NCI-H128 (cell line): ENCODE data around the gene NME8.
"Not testable (repeated sequence)": the region's sequence is repeated elsewhere in the genome, so short reads cannot be mapped to it uniquely, and the experiment has no call there.

ENCODE experiments used
- DNase-seq: peaks from one replicate; lab custom pipeline; 2025; ENCODE audit not compliant: unreplicated experiment; lab: John Stamatoyannopoulos, UW

Gene NME8

GRCh38 chr7:37848297-37848696 is at the start of gene NME8:
TSS of gene NME8 (plus strand) at chr7:37848597. CDS start at chr7:37850267, 1,670 bp downstream.
- DNase-seq, result no peak

GRCh38 chr7:37806152-37806551 is 42.2 kb upstream of the NME8 start:
- DNase-seq, result no peak

DNA sequence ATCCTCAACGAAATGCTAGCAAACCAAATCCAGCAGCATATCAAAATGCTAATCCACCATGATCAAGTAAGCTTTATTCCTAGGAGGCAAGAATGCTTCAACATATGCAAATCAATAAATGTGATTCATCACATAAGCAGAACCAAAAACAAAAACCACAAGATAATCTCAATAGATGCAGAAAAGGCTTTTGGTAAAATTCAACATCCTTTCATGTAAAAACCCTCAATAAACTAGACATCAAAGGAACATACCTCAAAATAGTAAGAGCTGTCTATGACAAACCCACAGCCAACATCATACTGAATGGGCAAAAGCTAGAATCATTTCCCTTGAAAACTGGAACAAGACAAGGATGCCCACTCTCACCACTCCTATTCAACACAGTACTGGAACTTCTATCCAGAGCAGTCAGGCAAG is 36.2 kb upstream of the NME8 start:
- DNase-seq, result not testable (repeated sequence)

- DNase-seq, result no peak
Observed at GRCh38 chr7:37815671-37816371, 32.6 kb upstream of the NME8 start.

DNA sequence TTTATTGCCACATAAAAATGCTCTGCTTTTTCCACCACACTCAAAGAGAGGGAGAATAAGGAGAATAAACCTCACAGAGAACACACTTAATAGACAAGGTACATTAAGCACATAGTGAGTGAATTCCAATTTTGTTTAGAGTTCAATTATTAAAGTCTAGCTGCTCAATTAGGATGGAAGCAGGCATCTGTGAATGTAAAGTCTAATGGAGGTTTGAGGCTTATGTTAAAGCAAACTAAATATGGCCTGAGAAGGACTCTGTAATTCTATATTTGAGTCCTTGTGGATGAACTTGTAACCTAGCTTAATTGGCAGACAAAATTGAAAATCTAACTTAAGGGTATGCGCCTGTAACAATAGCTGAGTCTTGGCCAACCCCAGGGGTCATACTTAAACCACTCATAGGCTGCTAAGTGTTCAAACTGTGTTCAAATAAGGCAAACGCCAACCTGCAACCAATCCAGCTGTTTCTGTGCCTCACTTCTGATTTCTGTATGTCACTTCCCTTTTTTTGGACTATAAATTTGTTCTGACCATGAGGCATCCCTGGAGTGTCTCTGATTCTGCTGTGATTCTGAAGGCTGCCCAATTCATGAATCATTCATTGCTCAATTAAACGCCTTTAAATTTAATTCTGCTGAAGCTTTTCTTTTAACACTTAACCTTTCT is 31.3 kb upstream of the NME8 start:
- peak; percentile 11 for DNase-seq

- no peak for DNase-seq
Observed at GRCh38 chr7:37817591-37817960, 30.8 kb upstream of the NME8 start.

- DNase-seq, result no peak
Observed at GRCh38 chr7:37817996-37818720, 30.2 kb upstream of the NME8 start.

GRCh38 chr7:37820708-37821468 is 27.5 kb upstream of the NME8 start:
- no peak for DNase-seq

GRCh38 chr7:37822946-37823345 is 25.5 kb upstream of the NME8 start:
- DNase-seq, result no peak

- no peak for DNase-seq
Observed at GRCh38 chr7:37823557-37823956, 24.8 kb upstream of the NME8 start.

DNA sequence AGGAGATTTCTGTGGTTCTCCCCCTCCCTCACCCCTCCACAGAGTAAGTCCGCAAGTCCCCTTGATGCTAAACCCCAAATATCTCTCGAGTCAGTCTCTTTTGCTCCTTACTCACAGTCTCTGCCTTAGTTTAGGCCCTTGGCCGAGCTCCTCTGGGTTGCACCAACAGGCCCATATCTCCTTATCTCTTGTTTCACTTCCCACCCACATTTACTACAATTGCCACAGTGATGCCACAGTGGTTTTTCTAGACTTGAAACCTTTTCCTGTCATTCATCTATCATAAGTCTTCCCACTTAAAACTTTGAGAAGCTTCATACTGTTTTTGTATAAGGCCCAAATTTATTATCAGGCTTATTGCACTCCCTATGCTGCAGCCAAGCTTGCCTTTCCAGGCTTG is 23.4 kb upstream of the NME8 start:
- DNase-seq, result no peak

DNA sequence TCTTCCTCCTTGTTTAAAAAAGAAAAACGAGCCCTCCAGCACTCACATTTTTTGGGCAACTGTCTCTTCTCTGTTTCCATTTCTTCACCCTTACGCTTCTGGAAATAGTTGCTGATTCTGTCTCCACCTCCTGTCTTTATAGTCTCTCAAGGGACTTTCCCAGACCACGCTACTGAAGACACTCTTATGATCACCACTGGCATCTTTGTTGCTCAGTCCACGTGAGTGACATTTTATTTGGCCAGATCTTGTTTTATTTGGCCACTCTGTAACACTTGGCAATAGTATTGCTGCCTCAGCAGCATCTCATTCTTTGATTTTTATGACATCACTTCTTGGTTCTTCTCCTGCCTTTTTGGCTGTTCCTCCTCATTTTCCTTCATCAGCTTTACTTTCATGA is 21.6 kb upstream of the NME8 start:
- no peak for DNase-seq

DNA sequence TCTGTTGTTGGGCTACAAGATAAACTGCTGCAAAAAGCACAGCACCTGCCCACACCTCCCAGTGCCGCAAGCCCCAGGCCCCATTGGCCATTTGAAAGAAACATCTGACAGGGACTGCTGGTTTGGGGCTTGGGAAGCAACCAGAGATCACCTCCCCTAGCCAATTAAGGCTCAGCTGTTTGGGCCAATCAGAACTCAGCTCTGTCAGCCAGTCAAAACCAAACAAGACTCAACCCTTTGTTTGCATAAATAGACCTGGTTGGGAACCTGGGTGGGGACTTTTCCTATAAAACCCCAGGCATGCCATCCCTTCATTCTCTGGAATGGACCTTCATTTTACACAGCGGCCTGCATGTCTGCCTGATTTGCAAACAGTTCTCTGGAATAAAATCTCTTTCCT is 17.2 kb upstream of the NME8 start:
- no peak for DNase-seq

DNA sequence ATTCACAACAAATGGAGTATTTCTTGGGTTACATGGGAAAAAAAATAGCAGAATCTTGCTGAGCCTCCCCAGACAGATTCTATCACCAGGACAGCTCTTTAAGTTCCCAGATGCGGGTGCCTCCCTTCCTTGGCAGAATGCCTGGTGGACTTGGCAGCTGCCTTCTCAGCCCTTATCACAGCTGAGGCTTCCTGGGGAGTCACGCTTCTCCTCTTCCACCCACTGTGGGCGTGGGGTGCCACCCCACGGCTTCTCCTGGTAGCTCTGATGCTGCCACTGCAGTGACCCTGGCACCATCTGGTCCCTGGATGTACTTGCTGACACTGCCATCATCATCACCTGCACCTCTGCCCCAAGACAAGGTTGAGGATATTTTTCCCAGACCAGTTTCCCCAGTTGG is 16.2 kb upstream of the NME8 start:
- peak; percentile 20 for DNase-seq

DNA sequence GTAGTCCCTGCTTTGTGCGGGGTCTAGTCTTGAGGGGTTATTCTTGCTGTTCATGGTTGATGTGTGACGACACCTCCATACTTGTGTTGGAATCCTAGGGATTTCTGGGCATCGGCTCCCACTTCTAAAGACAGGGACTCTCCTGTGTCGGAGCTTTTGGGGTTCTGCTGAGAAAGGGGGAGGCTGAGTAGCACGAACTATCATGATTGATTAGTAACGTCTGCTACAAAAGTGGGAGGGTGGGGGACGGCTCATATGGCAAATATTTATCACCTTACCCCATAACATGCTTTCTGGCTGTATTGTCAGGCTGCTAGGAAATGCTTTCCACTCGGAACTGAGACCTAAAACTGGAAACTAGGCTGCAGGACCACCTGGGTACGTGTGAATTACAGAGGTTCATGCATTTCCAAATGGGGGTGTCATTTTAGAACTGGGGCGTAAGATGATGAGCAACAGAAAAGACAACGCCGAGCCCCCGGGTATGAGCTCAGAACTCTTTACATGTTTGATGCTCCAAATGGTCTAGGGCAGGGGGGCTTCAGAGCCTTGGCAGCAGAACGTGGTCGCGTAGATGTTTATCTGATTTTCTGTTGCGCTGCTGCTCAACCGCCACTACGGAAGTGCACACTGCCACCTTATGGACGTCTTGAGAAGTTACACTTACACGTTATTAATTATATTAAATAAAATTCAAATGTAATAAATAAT is 15.1 kb upstream of the NME8 start:
- peak; percentile 25 for DNase-seq

- DNase-seq, result no peak
Observed at GRCh38 chr7:37833818-37834146, 14.6 kb upstream of the NME8 start.

DNA sequence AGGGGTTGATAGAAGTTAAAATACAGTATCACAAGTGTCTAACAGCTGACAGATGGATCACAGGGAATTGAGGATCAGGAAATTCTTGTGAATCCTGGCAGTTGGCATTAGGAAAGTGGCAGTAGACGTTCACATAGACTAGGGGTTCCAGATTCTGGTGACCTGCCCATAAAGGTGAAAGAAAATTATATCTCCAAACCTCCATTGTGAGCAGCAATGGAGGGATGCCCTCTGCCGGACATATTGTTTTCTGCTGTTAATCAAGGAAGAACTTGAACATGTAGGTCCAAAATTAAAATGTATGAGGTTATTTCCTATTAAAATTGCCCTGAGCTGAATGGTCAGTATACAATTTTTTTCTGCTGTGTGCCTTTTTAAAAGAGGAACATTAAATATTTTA is 5.1 kb downstream of the NME8 start:
- DNase-seq, result no peak

DNA sequence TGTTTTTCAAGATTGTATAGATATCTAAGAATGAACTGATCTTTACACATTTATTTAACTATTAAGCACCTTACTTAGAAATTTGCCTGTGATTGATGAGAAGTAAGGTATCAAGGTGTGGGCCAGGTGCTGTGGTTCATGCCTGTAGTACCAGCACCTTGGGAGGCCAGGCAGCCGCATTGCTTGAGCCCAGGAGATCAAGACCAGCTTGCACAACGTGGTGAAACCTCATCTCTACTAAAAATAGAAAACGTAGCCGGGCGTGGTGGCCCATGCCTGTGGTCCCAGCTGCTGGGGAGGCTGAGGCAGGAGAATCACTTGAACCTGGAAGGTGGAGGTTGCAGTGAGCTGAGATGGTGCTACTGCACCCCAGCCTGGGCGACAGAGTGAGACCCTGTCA is 33.7 kb downstream of the NME8 start:
- no peak for DNase-seq

GRCh38 chr7:37893359-37893758 is 45.0 kb downstream of the NME8 start:
- DNase-seq, result no peak

GRCh38 chr7:37894671-37895070 is 46.3 kb downstream of the NME8 start:
- no peak for DNase-seq

DNA sequence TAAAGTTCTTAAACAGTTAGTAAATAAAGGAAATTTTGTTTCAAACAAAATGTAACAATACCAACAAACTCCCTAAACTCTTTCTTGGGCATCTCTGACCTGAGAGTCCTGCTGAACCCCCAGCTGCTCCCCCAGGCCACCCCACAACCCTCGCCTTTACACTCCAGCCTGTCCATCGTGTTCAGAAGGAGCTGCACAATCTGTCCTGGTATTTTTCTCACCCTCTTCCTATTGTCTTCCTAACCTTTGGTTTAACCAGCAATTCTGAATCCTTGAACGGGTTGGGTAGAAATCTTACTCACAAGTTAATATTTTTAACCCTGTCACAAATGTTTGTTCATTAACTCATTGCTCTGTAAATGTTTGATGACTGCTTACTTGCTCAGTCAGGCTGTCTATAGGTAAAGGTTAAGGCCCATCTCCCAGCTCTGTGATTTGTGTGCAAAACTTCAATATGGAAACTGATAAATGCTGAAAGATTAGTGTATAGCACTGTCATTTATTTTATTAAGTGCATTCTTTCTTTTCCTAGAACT is 51.4 kb downstream of the NME8 start:
- no peak for DNase-seq
